IgD-negative memory B cell (primary cell): ENCODE results near the gene TMEM267. TPM values are rescaled to one million over a fixed set of nuclear protein-coding genes. Genes with fewer than 3 reads are reported as not detected.
"Not testable (repeated sequence)": the region's sequence is repeated elsewhere in the genome, so short reads cannot be mapped to it uniquely, and the experiment has no call there.

Experiments
- H3K27ac Mint-ChIP-seq, 3 donors: one replicate each; pipeline ENCODE4 v1.8.0; 2020 to 2022; ENCODE audit warnings: mild to moderate bottlenecking in 3 of 3, mixed read lengths in 3 of 3, moderate library complexity in 1 of 3
- H3K27me3 Mint-ChIP-seq: one replicate; pipeline ENCODE4 v1.8.0; 2021; ENCODE audit warnings: mixed read lengths
- H3K36me3 Mint-ChIP-seq: one replicate; pipeline ENCODE4 v1.8.0; 2020; ENCODE audit warnings: mild to moderate bottlenecking, mixed read lengths
- H3K4me1 Mint-ChIP-seq, 3 donors: one replicate each; pipeline ENCODE4 v1.8.0; 2020 to 2022; ENCODE audit warnings: mixed read lengths in 3 of 3, mild to moderate bottlenecking in 1 of 3
- H3K4me3 Mint-ChIP-seq, 4 donors: one replicate each; pipeline ENCODE4 v1.8.0; 2020 to 2022; ENCODE audit warnings: mild to moderate bottlenecking in 4 of 4, mixed read lengths in 4 of 4, moderate library complexity in 3 of 4
- H3K9me3 Mint-ChIP-seq, 3 donors: one replicate each; pipeline ENCODE4 v1.8.0; 2020 to 2021; ENCODE audit warnings: mixed read lengths in 3 of 3, mild to moderate bottlenecking in 1 of 3
- polyA plus RNA-seq: library from polyadenylated mRNA; unstranded; fragments of 300-500 nt; fragmentation: Illumina TruSeq; gene quantifications from one replicate; pipeline ENCODE4 v1.2.3, GENCODE V29; 2021

The TMEM267 gene
- polyA plus RNA-seq, 1 donor from 2014 or later = 21.2 TPM

DNA sequence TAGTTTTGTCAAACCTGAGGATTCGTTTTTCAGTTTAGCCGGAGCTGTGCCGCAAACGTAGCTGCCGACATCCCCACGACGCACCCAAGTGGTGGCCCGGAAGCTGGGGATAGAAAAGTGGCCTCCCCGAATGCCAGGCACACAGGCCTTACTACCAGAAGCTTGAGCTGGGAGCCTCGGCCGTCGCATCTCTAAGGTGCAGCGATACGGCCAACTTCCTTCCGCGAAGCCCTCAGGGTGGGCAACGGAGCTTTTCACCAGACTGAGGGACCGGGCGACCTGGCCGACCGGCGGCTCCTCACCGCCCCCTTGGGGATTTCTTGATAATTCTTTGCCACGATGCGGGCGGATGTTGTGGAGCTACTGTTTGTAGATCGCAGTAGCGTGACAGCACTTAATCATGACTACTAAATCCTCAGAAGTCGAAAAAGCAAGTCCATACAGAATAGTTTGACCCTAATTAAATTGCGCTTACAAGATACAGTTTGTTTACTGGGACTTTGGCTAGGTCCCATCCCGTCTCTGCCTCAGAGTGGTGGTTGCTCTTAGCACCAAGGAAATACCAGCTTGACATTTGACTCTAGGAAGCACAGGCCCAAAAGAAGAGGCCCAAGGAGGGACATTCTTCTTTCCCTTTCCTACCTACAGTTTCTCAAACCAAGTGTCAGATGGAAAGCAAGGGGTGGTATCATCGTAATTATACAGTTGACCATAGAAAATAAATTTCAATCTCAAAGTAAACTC is 613 bp upstream of the TMEM267 start:
- Mint-ChIP-seq H3K4me1 (peaks cover 19 to 32% (median 26%) of the 10 kb centered on the region in 3 donors), H3K27ac (peak overlapping the region; percentile 97 to 100 (median 100)), H3K9me3 (no peaks in the 10 kb centered on the region), H3K27me3 (no peaks in the 10 kb centered on the region), H3K36me3 (no peaks in the 10 kb centered on the region), H3K4me3 (peak overlapping the region; percentile 97 to 100 (median 98))

GRCh38 chr5:43482490-43483297 is 971 bp downstream of the TMEM267 start:
- Mint-ChIP-seq H3K4me1 (peaks cover 23 to 32% (median 26%) of the 10 kb centered on the region in 3 donors), H3K27ac (peak overlapping the region; percentile 94 to 100 (median 97)), H3K36me3 (no peaks in the 10 kb centered on the region), H3K9me3 (no peaks in the 10 kb centered on the region), H3K27me3 (no peaks in the 10 kb centered on the region), H3K4me3 (peak overlapping the region; percentile 97 to 100 (median 98))

GRCh38 chr5:43469671-43470391 is 13.8 kb downstream of the TMEM267 start:
- peaks cover 3 to 30% (median 15%) of the 10 kb centered on the region in 3 donors for H3K9me3 Mint-ChIP-seq
- H3K4me3 Mint-ChIP-seq = no peak overlapping the region
- no peaks in the 10 kb centered on the region for H3K27me3 Mint-ChIP-seq
- peaks cover 12 to 32% (median 14%) of the 10 kb centered on the region in 3 donors for H3K4me1 Mint-ChIP-seq
- H3K27ac Mint-ChIP-seq = no peak overlapping the region
- peaks cover 23% of the 10 kb centered on the region for H3K36me3 Mint-ChIP-seq

DNA sequence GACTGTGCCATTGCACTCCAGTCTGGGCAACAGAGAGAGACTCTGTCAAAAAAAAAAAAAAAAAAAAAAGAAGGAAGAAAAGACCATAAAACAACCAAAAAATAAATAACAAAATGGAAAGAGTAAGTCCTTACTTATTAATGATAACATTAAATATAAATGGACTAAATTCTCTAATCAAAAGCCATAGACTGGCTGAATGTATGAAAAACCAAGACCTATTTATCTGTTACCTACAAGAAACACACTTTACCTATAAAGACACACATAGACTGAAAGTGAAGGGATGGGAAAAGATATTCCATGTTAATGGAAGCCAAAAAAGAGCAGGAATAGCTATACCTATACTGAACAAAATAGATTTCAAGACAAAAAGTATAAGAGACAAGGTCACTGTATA is 16.6 kb downstream of the TMEM267 start:
- Mint-ChIP-seq H3K9me3 (peaks cover 3 to 26% (median 15%) of the 10 kb centered on the region in 3 donors), H3K27ac (no peak overlapping the region), H3K4me1 (peaks cover 5 to 20% (median 6%) of the 10 kb centered on the region in 3 donors), H3K36me3 (peaks cover 23% of the 10 kb centered on the region), H3K4me3 (no peak overlapping the region), H3K27me3 (no peaks in the 10 kb centered on the region)

- not testable (repeated sequence) for H3K27me3 Mint-ChIP-seq, H3K4me3 Mint-ChIP-seq, H3K27ac Mint-ChIP-seq
- peaks cover 4 to 13% (median 5%) of the 10 kb centered on the region in 3 donors for H3K4me1 Mint-ChIP-seq
- H3K9me3 Mint-ChIP-seq = peaks cover 3 to 18% (median 13%) of the 10 kb centered on the region in 3 donors
- peaks cover 20% of the 10 kb centered on the region for H3K36me3 Mint-ChIP-seq
These were observed 18.2 kb downstream of the TMEM267 start for GRCh38 chr5:43465455-43465854.

GRCh38 chr5:43461066-43461465 is 22.6 kb downstream of the TMEM267 start:
- Mint-ChIP-seq H3K4me1 (peaks cover 0 to 3% (median 3%) of the 10 kb centered on the region in 3 donors), H3K4me3 (no peak overlapping the region), H3K9me3 (peaks cover 0 to 6% (median 1%) of the 10 kb centered on the region in 3 donors), H3K27me3 (no peaks in the 10 kb centered on the region), H3K36me3 (peaks cover 26% of the 10 kb centered on the region), H3K27ac (no peak overlapping the region)

DNA sequence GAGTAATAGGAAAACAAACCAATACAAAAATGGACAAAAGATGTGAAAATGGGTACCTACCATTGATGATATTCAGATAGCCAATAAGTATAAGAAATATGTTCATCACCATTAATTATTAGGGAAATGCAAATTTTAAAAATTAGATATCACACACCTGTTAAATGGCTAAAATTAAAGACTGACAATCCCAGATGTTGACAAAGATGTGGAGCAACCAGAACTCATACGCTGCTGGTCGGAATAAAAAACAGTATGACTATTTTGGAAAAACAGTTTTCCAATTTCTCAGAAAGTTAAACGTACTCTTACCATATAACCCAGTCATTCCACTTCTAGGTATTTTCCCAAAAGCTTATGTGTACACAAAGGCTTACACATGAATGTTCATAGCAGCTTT is 27.1 kb downstream of the TMEM267 start:
- Mint-ChIP-seq H3K4me3 (no peak overlapping the region), H3K9me3 (peaks cover 0 to 4% (median 2%) of the 10 kb centered on the region in 3 donors), H3K4me1 (peaks cover 0 to 2% (median 0%) of the 10 kb centered on the region in 3 donors), H3K27me3 (no peaks in the 10 kb centered on the region), H3K27ac (no peak overlapping the region), H3K36me3 (peaks cover 34% of the 10 kb centered on the region)

GRCh38 chr5:43441575-43441974 is 42.1 kb downstream of the TMEM267 start:
- not testable (repeated sequence) for H3K27me3 Mint-ChIP-seq, H3K4me3 Mint-ChIP-seq, H3K27ac Mint-ChIP-seq, H3K4me1 Mint-ChIP-seq
- H3K36me3 Mint-ChIP-seq = peaks cover 13% of the 10 kb centered on the region
- H3K9me3 Mint-ChIP-seq = peaks cover 4 to 20% (median 14%) of the 10 kb centered on the region in 3 donors

DNA sequence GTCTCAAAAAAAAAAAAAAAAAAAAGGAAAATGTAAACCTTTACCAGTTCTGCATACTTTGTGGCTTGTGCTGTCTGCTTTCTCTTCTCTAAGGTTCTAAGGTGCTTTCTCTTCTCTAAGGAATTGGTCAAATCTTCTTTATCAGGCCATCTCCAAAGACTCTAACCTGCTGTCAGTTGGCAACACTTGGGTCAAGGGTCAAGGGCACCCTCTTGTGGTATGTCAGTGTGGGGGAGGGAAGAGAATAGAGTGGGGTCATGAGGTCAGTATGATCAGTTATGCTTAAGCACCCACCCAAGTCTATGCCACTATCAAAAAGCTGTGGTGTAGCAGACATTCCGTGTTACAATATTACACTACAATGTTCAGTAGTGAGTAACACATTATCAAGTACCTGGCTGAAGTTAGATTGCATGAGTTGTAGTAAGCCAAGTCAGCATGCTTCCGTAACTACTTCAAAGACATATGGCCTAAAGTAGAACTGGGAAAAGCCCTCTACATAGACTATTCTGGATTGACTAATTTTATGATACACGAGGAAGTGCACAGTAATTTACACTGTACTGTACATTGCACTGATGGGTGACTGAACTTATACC is 46.5 kb downstream of the TMEM267 start:
- no peak overlapping the region for H3K27ac Mint-ChIP-seq
- H3K4me3 Mint-ChIP-seq = no peak overlapping the region
- H3K36me3 Mint-ChIP-seq = no peaks in the 10 kb centered on the region
- H3K9me3 Mint-ChIP-seq = peaks cover 3 to 14% (median 12%) of the 10 kb centered on the region in 3 donors
- peaks cover 0 to 4% (median 1%) of the 10 kb centered on the region in 3 donors for H3K4me1 Mint-ChIP-seq
- no peaks in the 10 kb centered on the region for H3K27me3 Mint-ChIP-seq

DNA sequence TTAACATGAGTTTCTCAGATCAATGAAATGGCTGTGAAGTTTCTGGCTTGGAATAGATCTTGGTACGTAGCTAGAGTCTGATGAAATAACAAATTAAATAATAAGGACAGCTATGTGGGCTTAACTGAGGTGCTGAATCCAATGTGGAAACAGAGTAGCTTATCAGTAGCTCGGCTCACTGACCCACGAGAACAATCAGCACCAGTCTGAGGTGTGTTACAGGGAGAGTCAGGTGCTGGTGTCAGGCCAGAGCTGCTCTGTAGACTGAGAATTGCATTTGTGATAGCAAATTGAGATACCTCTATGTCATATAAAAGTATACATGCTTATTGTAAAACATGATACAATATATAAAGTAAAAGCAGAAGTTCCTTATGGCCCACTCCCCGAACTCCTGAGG is 50.3 kb downstream of the TMEM267 start:
- peaks cover 3% of the 10 kb centered on the region for H3K36me3 Mint-ChIP-seq
- peaks cover 3 to 8% (median 7%) of the 10 kb centered on the region in 3 donors for H3K9me3 Mint-ChIP-seq
- H3K4me1 Mint-ChIP-seq = peaks cover 0 to 3% (median 0%) of the 10 kb centered on the region in 3 donors
- H3K27me3 Mint-ChIP-seq = no peaks in the 10 kb centered on the region
- H3K4me3 Mint-ChIP-seq = no peak overlapping the region
- no peak overlapping the region for H3K27ac Mint-ChIP-seq

DNA sequence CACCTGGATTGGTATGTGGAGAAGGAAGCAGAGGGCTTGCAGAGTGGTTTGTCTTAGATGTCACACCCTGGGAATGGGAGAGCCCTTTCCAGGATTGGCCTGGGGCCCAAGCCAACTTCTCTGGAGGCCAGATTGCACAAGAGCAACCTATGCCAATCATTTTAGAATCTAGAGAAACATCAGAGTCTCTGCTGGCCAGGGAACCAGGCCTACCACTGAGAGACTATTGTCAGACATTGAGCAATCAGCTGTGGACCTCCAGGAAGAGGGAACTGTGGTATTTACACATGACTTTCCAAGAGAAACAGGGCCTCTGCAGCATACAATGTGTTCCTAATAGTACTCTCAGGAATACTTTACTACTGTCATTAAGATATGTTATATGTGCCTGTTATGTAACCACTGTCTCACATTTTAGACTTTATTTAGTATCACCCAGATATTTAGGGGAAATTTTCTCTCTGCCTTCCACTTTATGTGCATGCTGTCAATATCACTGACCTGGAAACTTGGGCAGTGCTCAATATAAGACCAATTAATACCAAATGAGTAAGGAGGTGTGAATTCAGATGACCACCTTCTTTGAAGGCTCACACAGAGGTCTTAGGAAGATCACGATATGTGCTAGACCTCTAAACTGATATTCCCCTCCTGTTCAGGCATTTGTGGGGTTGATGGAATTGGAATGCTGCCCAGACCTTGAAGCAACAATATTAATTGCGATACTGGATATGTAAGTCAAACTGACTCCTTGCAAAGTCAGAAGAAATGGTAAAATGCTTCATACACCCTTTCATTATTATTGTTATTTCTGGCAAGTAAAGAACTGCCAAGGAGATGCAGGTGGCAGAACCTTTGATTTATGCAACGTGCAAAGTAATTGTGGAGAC is 50.9 kb downstream of the TMEM267 start:
- peaks cover 3% of the 10 kb centered on the region for H3K36me3 Mint-ChIP-seq
- H3K4me1 Mint-ChIP-seq = peaks cover 0 to 3% (median 0%) of the 10 kb centered on the region in 3 donors
- peaks cover 0 to 5% (median under 1%) of the 10 kb centered on the region in 3 donors for H3K9me3 Mint-ChIP-seq
- no peaks in the 10 kb centered on the region for H3K27me3 Mint-ChIP-seq
- H3K4me3 Mint-ChIP-seq = no peak overlapping the region
- no peak overlapping the region for H3K27ac Mint-ChIP-seq

DNA sequence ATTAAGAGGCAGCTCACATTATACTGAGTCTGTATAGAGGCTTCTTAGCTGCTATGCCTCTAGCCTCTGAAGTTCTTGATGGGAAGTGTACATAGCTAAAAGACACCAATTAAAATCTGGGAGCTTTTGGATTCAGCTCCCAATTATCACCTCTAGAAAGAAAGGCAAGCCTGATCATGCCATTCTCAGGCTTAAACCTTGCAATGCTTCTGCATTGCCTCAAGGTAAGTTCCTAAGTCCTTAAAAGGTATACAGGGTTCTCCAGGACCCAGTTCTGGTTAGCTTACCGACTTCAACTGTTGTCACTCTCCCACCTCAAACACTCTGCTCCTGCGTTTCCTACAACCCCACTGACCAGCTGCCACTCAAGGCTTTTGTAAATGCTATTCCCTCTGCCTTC is 54.0 kb downstream of the TMEM267 start:
- H3K27me3 Mint-ChIP-seq = peaks cover 1% of the 10 kb centered on the region
- no peak overlapping the region for H3K4me3 Mint-ChIP-seq
- H3K27ac Mint-ChIP-seq = peak overlapping the region in 1 of 3 donors; percentile 35
- peaks cover 0 to 3% (median 0%) of the 10 kb centered on the region in 3 donors for H3K4me1 Mint-ChIP-seq
- peaks cover 3% of the 10 kb centered on the region for H3K36me3 Mint-ChIP-seq
- H3K9me3 Mint-ChIP-seq = peaks cover 0 to 2% (median 0%) of the 10 kb centered on the region in 3 donors

- H3K27me3 Mint-ChIP-seq = peaks cover 1% of the 10 kb centered on the region
- no peak overlapping the region for H3K4me3 Mint-ChIP-seq
- peak overlapping the region in 1 of 3 donors; percentile 10 for H3K27ac Mint-ChIP-seq
- peaks cover 0 to 2% (median 0%) of the 10 kb centered on the region in 3 donors for H3K9me3 Mint-ChIP-seq
- peaks cover 0 to 3% (median 0%) of the 10 kb centered on the region in 3 donors for H3K4me1 Mint-ChIP-seq
- peaks cover 3% of the 10 kb centered on the region for H3K36me3 Mint-ChIP-seq
These were observed 54.6 kb downstream of the TMEM267 start for GRCh38 chr5:43429016-43429415.
